ENCODE results near the gene CARD18.

CARD18 gene, protein sequence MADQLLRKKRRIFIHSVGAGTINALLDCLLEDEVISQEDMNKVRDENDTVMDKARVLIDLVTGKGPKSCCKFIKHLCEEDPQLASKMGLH

DNA sequence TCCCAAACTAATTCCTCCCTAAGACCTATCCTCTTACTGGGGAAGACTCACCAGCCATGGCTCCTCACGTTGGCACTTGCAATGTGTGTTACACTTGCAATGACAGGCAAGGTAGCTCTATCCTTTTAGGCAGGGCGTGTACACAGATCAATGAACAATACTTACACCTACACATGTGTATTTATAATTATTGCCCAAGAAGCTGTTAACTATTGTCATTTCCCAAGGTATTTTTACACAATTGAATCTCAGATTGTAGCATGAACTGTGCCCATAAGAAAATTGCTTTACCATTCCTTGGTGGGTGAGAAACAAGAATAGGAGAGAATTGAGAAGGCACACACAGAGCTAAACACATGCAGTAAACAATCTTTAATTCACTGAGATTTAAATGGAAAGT is at the start of gene CARD18:
Gene CARD18 (minus strand): TSS at position 101 of the 400 bp plus-strand sequence. CDS start 43 bp downstream, at position 58.
- DNase-seq = no peak

DNA sequence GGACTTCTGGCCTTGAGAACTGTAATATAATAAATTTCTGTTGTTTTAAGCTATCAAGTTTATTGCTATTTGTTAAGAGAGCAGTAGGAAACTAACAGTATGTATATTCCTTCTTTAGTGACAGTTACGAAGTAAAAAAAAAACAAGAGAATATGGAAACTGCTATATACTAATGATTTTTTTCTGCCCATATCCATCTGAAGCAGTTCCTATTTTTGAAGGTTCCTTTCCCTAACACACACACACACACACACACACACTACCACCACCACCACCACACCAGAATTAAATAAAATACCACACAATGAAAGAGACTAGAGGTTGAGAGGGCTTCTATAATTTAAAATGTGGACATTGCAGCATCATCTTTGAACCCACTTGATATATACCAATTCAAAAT is 44.4 kb upstream of the CARD18 start:
- no peak for DNase-seq

DNA sequence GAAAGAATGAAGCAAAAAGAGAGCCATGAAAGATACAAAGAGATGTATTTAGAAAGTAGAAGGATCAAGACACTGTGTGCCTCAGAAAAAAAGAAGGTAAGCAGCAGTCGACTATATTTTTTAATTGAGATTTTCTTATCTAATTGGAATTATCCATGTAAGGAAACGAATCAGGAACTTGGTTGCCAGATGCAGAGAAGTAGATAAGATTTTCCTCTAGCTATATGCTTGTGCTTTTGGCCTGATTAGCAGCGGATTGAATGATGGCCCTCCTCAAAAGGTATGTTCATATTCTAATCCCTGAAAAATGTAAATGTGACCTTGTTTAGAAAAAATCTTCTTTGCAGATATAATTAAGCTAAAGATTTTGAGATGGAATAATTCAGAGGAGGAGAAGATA is 43.9 kb upstream of the CARD18 start:
- no peak for DNase-seq

DNA sequence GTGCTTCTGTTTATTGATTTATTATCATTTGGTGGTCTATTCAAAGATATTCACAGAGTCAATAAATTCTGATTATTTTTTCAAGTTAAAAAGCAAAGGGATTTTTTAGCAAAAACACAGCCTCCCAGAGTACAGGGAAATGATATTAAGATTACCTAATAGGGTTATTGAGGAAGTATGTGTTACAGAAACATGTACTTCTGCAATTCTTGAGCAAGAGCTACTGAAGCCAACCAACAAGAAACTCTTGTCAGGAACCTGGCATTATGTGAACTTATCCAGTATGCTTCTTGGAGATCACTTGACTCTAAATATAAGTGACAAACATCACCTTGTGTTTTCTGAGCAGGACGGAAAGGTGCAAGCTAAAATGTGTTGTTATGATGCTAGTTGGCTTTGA is 42.0 kb upstream of the CARD18 start:
- DNase-seq = no peak

DNA sequence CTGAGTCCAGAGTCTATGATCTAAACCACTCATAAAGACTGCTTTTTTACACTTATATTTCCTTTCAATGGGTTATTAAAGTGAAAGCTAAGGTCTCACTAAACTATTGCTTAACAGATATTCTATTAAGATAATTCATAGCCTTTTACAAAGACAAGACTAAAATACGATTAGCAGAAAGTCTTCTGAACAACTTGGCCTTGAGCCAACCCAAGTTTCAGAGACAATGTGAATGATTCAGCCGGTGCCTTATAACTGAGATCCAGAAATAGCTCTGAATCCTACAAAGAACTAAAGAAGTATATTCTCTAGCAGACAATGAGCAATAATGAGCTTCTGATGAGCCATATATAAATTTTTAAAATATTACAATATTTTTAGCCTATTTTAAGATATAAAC is 41.5 kb upstream of the CARD18 start:
- no peak for DNase-seq

DNA sequence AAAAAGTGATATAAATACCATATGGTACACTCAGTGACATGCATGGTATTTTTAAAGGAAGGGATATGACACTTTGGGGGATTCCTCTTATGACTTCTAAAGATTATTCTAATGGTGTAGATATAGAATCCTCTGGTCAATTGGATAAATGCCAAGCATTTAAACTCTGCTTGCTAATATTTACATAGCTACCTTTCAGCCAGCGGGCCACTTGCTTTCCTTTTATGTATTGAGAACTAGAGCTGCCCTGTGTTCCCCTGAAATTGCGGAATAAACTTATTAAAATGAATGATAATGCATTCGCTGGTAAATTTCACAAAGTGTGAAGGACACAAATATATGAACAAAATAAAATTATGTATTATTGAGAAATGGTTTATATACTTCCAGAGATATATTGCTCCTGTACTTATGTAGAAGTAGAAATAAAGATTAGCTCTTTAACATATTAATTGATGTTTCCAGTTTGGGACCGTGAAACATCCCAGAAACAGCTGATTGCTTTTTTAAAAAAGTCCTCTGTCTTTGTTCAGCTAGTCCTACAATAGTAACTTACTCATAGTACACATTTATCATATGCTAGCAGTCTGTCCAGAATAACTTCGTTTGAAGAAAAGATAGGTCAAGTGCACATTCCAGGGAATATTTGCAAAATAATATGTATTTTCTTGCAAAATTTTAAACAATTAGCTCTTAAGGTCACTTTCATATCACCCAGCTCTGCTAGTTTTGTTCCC is 40.1 kb upstream of the CARD18 start:
- DNase-seq = no peak

DNA sequence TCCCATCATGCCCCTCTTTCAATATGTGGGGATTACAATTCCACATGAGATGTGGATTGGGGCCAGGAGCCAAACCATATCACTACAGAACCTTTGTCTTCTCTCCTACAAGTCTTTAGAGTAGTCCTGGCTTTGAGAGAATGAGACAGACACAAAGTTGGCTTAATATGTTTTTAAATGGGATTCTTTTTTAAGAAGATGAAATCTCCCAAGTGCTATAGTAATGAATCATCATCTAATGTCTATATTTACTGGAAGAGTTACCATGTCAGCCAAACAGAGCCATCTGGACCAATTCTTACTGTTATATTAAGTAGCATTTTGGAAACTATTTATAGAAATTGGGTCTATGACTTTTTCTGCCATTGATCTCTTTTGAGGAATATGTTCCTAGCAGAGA is 38.1 kb upstream of the CARD18 start:
- no peak for DNase-seq

DNA sequence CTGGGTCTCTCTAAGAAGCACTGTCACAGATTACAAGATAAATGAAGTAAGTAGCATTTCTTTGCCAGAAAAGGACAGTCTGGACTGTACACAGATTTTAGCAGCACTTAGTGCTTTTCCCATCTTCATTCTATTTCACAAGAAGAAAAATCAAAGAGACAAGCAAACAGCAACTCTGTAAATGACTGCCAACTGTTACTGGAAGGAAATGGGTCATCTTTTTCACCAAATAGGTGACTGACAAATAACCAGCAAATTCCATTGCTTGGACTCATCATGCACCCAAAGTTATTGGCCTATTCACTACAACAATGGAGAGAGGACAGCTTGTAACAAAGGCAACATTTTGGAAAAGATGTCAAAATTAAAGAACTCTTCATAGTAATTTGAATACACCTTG is 28.9 kb upstream of the CARD18 start:
- DNase-seq = no peak

DNA sequence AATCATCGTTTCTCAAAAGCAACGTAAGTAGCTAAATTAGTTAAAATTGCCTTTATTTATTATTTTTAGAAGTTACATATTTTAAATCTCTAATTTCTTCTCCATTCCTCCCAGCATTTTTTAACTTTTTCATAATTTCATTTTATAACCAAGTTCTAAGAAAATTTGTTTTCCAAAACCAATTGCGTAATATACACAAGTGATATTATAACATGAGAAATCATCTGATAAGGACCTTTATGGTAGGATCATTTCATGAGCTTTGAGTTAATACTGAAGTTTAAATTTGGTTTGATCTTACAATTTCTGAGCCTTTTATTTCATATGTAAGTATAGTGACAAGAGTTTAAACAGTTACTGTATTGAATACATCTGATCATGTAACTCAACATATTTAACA is 27.7 kb upstream of the CARD18 start:
- no peak for DNase-seq

DNA sequence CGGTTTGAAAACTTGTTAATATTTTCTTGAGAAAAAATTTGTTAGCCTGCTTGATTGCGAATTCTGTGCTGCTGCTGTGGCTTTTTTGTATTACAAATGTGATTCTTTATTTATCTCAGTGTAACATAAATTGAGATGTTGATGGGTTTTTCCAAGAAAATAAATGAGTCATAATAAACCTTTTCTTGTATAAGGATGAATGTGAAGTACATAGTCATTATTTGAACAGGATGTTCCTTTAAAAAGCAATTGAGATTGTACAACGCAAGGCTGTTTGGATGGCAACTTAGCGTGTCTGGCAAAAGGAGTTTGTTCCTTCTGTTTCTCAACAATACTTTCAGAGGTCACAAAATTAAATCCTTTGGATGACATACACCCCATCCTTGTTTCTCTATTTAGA is 24.6 kb upstream of the CARD18 start:
- DNase-seq = no peak

DNA sequence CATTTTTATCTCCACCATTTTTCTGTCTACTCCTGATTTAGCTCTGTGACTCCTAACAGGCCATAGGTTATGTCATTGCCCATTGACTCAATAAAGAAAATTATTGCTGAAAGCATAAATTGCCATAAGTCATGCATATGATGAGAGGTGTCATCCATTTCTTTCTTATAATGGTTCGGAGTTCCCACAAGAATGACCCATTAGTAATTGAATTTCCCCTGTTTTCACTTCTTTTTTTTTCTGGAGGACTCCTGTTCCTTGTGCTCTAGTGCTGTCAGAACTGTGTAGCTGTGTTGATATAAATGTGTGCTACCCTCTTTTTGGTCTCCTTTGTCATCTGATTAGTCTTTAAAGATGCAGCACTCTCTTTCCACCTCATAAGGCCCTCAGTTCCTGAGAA is 22.9 kb upstream of the CARD18 start:
- DNase-seq = no peak

DNA sequence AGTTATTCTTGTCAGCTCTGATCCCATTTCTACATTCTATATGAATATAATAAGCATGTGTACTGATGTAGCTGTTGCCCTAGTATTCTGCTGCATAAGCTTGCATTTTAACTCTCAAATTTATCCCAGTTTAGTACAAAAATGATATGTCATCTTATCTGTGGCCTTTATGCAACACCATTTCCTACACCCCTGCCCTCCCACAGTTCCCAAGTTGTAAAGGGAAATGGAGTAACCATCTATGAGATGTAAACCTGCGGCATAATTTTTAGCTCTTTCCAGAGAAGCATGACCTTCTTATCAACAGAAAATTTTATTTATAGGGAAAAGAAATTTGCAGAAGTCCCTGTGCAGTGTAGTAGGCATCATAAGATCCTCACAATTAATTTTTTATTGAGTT is 18.9 kb upstream of the CARD18 start:
- DNase-seq = no peak

DNA sequence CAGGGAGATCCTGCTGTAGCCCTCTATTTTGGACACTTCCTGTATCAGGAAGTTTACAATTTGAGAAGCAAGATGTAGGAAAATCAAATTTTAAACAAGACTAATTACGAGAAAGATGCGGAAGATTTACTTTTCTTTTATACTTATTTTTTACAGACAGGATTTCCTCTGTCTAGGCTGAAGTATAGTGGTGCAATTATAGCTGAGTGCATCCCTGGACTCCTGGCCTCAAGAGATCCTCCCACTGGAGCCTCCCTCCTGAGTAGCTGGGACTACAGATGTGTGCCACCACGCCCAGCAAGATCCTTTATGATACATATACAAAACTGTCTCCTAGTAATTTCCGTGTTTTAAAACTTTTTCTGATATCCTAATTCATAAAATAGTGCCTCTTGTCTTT is 17.2 kb upstream of the CARD18 start:
- no peak for DNase-seq

DNA sequence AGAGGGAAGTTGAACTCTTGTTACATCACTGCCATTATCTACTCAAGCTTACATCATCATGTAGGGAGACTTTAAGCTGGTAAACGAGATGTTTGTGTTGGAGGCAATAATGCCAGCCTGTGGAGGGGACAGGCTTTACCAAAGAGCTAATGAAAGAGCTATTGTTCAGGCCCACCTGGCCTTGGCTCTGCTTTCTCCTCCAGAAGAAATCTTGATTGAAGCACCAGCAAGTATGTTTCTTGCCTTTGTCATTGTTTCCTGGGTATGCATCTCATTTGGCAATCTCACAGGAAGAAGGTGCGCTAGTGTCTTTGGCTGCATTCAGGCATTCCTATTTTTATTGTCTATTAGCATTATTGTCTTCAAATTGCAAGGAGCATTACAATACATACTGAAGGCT is 16.7 kb upstream of the CARD18 start:
- DNase-seq = no peak

DNA sequence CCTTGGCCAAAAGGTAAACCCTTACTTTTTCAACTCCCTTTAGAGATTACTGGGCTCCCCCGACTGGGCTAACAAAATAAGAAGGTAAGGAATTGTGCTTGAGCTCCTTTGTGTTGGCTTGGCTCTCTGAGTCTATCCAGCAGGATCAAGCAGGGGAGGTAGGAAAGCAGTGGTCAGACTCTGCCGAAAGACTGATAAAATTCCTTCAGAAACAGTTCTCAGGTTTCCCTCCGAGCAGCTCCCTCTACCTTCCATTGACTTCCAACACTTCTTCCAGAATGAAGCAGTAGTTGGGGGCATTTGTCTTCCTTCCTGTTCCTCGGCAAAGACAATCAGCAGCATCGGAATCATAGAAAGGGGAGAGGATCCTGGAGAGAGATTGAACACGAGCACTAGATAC is 16.1 kb upstream of the CARD18 start:
- DNase-seq = no peak

DNA sequence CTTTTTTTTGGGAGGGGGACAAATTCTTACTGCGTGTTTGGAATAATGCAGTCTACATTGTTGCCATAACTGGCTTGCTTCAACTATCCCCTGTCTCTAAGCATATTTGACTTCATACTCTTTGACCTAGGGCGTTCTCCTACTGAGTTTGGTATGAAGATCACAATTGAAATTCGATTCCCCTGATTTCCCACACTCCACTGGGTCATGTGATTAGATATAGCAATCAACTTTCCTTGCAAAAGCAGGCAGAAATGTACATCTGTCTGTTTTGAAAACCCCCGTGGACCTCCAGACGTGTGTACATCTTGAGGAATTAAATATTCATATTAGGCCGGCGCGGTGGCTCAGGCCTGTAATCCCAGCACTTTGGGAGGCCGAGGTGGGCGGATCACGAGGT is 13.8 kb upstream of the CARD18 start:
- DNase-seq = no peak

DNA sequence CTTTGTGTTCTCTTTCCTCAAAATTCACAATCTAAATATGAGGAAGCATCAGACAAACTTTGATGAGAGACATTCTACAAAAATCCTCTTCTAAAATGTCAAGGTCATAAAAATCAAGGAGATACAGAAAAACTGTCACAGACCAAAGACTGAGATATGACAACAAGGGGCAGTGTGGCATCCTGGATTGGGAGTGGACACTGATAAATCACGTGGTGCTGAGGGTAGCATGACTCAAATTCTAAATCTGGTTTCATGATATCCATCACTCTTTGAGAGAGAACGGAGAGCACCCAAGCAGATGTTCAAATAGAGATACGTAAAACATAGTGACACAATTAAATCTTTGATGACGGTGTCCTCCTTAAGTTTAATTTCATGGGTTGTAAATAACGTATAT is 13.0 kb upstream of the CARD18 start:
- DNase-seq = no peak

DNA sequence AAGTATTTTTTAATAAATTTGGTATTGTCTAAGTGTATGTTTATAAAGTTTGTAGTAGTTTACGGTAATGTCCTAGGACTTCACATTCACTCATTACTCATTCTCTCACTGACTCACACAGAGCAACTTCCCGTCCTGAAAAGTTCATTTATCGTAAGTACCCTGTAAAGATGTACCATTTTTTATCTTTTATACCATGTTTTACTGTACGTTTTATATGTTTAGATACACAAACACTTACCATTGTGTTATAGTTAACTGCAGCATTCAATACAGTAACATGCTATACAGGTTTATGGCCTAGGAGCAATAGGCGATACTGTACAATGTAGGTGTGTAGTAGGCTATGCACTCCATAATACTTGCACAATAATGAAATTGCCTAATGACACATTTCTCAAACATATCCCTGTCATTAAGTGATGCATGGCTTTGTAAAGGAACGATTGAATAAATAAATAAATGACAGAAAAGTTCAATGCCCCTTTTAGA is 12.5 kb upstream of the CARD18 start:
- DNase-seq = no peak

DNA sequence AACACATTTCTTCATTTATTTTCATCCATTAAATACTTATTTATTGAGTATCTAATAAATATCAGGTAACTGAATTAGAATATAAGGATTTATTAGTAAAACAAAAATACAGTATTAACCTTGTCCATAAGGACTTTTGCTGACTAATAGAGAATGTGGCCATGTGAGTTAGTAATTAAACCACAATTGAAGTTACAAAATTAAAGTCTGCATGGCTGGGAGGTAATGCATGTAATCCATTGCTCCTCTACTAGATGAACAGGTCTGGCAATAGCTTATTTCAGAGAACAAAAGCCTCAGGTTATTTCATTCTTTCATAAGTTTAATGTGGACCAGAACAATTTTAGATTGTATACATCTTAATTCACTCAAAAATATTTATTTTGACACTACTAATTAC is 9.9 kb upstream of the CARD18 start:
- DNase-seq = no peak

DNA sequence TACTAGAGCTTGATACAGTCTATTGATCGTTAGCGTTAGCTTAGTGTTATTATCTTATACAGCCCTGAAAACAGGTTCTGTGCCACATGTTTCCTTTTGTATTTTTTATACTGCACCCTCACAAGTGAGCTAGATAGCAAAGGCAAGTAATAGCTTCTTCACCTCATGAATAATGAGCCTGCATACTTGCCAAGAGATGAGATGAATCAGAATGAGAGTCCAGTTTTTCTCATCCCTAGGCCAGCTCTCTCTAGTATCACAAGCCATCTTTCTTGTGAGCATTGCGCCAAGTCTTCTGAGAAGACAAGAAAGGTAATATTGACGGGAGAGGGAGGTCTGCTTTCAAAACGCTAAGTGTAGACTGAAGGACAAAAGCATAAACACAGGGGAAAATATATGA is 8.7 kb upstream of the CARD18 start:
- no peak for DNase-seq

DNA sequence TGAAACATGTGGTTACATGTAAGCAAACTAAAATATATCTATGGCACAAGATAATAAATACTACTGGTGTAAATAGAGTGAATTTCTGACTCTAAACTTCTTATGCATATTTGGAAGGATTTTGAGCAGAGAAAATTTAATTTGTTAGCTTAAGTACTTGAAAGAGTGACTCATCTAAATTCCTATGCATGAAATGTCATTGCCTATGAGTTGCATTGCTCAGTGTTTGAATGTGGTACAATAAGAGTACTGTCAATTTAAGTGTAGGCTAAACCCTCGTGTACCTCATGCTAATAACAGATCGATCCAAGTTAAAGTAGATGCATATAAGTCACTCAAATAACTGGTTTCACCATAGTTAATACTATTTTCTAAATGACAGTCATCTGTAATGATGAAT is 5.3 kb upstream of the CARD18 start:
- no peak for DNase-seq

DNA sequence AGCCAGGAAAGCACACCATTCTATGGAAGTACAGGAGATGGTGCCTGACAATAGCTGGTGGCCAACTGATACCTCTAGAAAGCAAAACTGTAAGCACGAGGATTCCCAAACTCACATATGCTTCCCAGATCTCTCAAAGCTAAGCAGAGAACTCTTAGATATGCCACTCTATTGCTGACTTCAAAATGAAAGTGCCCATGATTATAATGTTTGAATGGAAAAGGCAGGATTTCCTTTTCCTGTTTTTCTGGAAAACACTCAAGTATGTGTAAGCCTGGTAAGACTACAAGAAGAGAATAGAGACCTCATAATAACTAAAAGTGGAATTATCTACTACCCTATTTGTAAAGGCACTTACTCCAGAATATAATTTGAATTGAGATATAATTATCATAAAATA is 2.6 kb upstream of the CARD18 start:
- DNase-seq = no peak

DNA sequence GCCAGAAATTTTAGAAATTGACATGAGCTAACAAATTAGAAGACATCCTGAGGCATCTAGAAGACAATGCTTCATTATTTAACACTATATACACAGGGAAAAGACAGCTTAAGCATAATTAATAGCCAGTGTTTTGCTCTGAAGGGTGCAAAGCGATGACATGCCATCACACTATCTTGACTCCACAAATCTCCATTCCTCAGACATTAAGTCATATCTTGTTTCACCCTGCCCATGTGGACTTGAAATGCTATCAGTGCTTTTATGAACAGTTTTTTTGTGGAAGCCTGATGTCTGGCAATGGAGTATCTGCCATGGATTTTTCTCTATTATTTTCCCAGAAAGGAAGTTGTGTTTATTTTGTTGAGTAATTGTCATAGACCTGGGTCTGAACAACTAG is 2.3 kb downstream of the CARD18 start:
- DNase-seq = no peak

DNA sequence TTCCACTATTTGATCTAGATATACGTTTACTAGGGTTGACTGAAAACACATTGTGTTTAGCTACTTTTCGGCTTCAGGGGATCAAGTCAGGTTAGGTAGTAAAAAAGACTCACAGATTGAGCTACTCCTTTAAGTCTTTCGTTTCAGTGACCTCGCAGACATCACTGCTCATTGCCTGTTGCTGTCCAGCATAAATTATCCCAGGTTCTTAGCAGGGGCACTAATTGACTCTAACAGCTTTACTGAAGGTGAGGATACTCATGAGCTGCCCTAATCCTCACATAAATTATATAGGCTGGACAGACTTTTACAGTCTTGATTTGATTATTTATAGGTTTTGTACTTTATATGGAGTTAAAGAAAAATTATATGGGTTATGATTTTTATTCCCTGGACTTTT is 3.7 kb downstream of the CARD18 start:
- no peak for DNase-seq

All from right forelimb (tissue), 1 donor.